Fibroblast of pulmonary artery (primary cell): ENCODE measurements around the gene PRADC1.

Experiments used
- DNase-seq: peaks from one replicate; pipeline ENCODE4 v3.0.0-alpha.2; 2010; ENCODE audit warnings: low read depth
- H3K4me3 ChIP-seq: replicated peaks from 2 replicates; pipeline ENCODE4 v1.5.1; 2011; ENCODE audit warnings: low read depth, mild to moderate bottlenecking, control low read depth, low read length, moderate library complexity
- CTCF ChIP-seq: IDR thresholded peaks from 2 replicates; pipeline ENCODE4 v1.5.1; 2011; ENCODE audit warnings: mild to moderate bottlenecking, control low read depth, low read length, inconsistent platforms; ENCODE audit errors: missing control alignments

The PRADC1 gene

GRCh38 chr2:73258186-73258912, 25.3 kb upstream of the PRADC1 start:
- no peak for DNase-seq
- no peak overlapping the region for H3K4me3 ChIP-seq
- no peak for TF ChIP-seq CTCF

- no peak for DNase-seq
- H3K4me3 ChIP-seq, result no peak overlapping the region
- TF ChIP-seq CTCF, result no peak
These were observed 24.5 kb upstream of the PRADC1 start for GRCh38 chr2:73257425-73258125.

GRCh38 chr2:73257021-73257420, 24.0 kb upstream of the PRADC1 start:
- H3K4me3 ChIP-seq, result no peak overlapping the region
- TF ChIP-seq CTCF, result no peak
- DNase-seq, result no peak

- DNase-seq, result no peak
- H3K4me3 ChIP-seq, result no peak overlapping the region
- no peak for TF ChIP-seq CTCF
These were observed 23.5 kb upstream of the PRADC1 start for GRCh38 chr2:73256618-73256922.

GRCh38 chr2:73255907-73256617, 23.0 kb upstream of the PRADC1 start:
- no peak for DNase-seq
- TF ChIP-seq CTCF, result no peak
- no peak overlapping the region for H3K4me3 ChIP-seq

GRCh38 chr2:73255007-73255644, 22.1 kb upstream of the PRADC1 start:
- DNase-seq, result no peak
- no peak for TF ChIP-seq CTCF
- no peak overlapping the region for H3K4me3 ChIP-seq
